Hepatocyte (in vitro differentiated cells): ENCODE data around the gene SERINC4. TPM values are rescaled to one million over a fixed set of nuclear protein-coding genes. Genes with fewer than 3 reads are reported as not detected.
"Not testable (repeated sequence)": the region's sequence is repeated elsewhere in the genome, so short reads cannot be mapped to it uniquely, and the experiment has no call there.

Experiments used
- DNase-seq: peaks from one replicate; pipeline ENCODE4 v3.0.0-alpha.2; 2016; ENCODE audit warnings: low spot score
- H2AFZ ChIP-seq: fragments of 200-600 bp; sonication (generic); 2 replicates; pipeline ENCODE4 v1.6.0; 2016; ENCODE audit warnings: antibody characterized with exemption, mild to moderate bottlenecking
- H3K27ac ChIP-seq: fragments of 200-600 bp; sonication (generic); 2 replicates; pipeline ENCODE4 v1.5.1; 2016; ENCODE audit warnings: mild to moderate bottlenecking
- H3K27me3 ChIP-seq: fragments of 200-600 bp; sonication (generic); 2 replicates; pipeline ENCODE4 v1.6.1; 2016
- H3K36me3 ChIP-seq: fragments of 200-600 bp; sonication (generic); replicated peaks from 2 replicates; pipeline ENCODE4 v1.5.1; 2016; ENCODE audit warnings: low read depth; ENCODE audit not compliant: insufficient read depth
- H3K4me1 ChIP-seq: fragments of 200-600 bp; sonication (generic); 2 replicates; pipeline ENCODE4 v1.5.1; 2016; ENCODE audit warnings: mild to moderate bottlenecking, moderate library complexity; ENCODE audit not compliant: insufficient read depth
- H3K4me2 ChIP-seq: fragments of 200-600 bp; sonication (generic); 2 replicates; pipeline ENCODE4 v1.6.0; 2016
- H3K4me3 ChIP-seq: fragments of 200-600 bp; sonication (generic); 2 replicates; pipeline ENCODE4 v1.5.1; 2016; ENCODE audit warnings: mild to moderate bottlenecking
- H3K79me2 ChIP-seq: fragments of 200-600 bp; sonication (generic); 2 replicates; pipeline ENCODE4 v1.6.0; 2017; ENCODE audit warnings: mild to moderate bottlenecking
- H3K9me2 ChIP-seq: fragments of 200-600 bp; sonication (generic); replicated peaks from 2 replicates; pipeline ENCODE4 v1.6.0; 2017; ENCODE audit warnings: mild to moderate bottlenecking; ENCODE audit not compliant: insufficient read depth
- H3K9me3 ChIP-seq: fragments of 200-600 bp; sonication (generic); 2 replicates; pipeline ENCODE4 v1.5.1; 2016; ENCODE audit warnings: low read depth, mild to moderate bottlenecking
- H4K20me1 ChIP-seq: fragments of 200-600 bp; sonication (generic); 2 replicates; pipeline ENCODE4 v1.6.0; 2016; ENCODE audit warnings: mild to moderate bottlenecking; ENCODE audit not compliant: insufficient read depth, poor library complexity, severe bottlenecking
- EZH2 ChIP-seq: fragments of 200-600 bp; sonication (generic); IDR thresholded peaks from 2 replicates; pipeline ENCODE4 v1.6.1; 2016; ENCODE audit warnings: antibody characterized with exemption, mild to moderate bottlenecking, borderline replicate concordance
- EZH2phosphoT487 ChIP-seq: fragments of 200-600 bp; sonication (generic); IDR thresholded peaks from one replicate; pipeline ENCODE4 v1.6.1; 2018; ENCODE audit warnings: antibody characterized with exemption, mild to moderate bottlenecking, low read depth, moderate library complexity; ENCODE audit not compliant: unreplicated experiment, severe bottlenecking
- WGBS: methylation state at CpG from one replicate; pipeline ENCODE4 v1.1.6; 2016; ENCODE audit warnings: low lambda C conversion rate; ENCODE audit errors: missing lambda C conversion rate; 5-methylcytosine and 5-hydroxymethylcytosine counted together
- polyA plus RNA-seq: library from polyadenylated mRNA; unstranded; fragments of >200 nt; fragmentation: Nextera tagmentation; extraction: Ambion mirVana; gene quantifications from 2 replicates; pipeline ENCODE4 v1.2.1, GENCODE V29; 2016
- total RNA-seq: library from RNA; depleted of rRNA; stranded (reverse); fragments of >200 nt; gene quantifications from 2 replicates; pipeline ENCODE4 v1.2.3, GENCODE V29; 2014
- TF ChIP-seq, protein P1 (sequence below): fragments of 200-600 bp; sonication (generic); IDR thresholded peaks from 2 replicates; pipeline ENCODE4 v1.5.1; 2016; ENCODE audit warnings: antibody characterized with exemption, mild to moderate bottlenecking; ENCODE audit not compliant: poor library complexity

SERINC4 gene
- total and polyA plus RNA-seq, 2 experiments from 2014 or later: 0.10 TPM; not detected in 1

DNA sequence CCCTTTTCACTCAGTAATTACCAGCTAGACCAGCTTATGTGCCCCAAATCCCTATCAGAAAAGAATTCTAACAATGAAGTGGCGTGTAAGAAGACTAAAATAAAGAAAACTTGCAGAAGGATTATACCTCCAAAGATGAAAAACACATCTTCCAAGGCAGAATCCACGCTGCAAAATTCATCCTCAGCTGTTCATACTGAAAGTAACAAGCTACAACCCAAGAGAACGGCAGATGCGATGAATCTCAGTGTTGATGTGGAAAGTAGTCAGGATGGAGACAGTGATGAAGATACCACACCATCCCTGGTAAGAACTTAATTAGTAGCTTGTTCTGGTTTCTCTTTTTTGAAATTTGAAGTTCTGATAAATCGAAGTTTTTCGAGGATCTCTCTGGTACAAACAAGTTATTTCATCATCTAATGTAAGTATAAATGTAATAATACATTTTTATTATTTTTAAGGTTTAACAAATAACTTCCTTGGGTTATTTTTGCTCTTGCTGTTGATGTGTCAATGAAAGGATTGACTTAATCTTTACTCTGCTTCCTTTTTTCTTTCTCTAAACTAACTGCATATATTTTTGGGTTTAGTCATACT is 28.1 kb upstream of the SERINC4 start:
- Histone ChIP-seq H2AFZ (no peak overlapping the region), H3K4me2 (peak overlapping the region; percentile 92), H3K27me3 (no peaks in the 10 kb centered on the region), H3K9me3 (no peaks in the 10 kb centered on the region), H4K20me1 (no peaks in the 10 kb centered on the region), H3K79me2 (peaks cover 21% of the 10 kb centered on the region), H3K4me3 (no peak overlapping the region), H3K9me2 (no peaks in the 10 kb centered on the region), H3K4me1 (peaks cover 20% of the 10 kb centered on the region), H3K27ac (no peak overlapping the region), H3K36me3 (no peaks in the 10 kb centered on the region)
- WGBS: 76% methylated on average over 6 of the region's 6 CpGs
- DNase-seq: no peak
- TF ChIP-seq, protein P1, sequence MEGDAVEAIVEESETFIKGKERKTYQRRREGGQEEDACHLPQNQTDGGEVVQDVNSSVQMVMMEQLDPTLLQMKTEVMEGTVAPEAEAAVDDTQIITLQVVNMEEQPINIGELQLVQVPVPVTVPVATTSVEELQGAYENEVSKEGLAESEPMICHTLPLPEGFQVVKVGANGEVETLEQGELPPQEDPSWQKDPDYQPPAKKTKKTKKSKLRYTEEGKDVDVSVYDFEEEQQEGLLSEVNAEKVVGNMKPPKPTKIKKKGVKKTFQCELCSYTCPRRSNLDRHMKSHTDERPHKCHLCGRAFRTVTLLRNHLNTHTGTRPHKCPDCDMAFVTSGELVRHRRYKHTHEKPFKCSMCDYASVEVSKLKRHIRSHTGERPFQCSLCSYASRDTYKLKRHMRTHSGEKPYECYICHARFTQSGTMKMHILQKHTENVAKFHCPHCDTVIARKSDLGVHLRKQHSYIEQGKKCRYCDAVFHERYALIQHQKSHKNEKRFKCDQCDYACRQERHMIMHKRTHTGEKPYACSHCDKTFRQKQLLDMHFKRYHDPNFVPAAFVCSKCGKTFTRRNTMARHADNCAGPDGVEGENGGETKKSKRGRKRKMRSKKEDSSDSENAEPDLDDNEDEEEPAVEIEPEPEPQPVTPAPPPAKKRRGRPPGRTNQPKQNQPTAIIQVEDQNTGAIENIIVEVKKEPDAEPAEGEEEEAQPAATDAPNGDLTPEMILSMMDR: no peak
- TF ChIP-seq EZH2 (no peak), EZH2phosphoT487 (no peak)

DNA sequence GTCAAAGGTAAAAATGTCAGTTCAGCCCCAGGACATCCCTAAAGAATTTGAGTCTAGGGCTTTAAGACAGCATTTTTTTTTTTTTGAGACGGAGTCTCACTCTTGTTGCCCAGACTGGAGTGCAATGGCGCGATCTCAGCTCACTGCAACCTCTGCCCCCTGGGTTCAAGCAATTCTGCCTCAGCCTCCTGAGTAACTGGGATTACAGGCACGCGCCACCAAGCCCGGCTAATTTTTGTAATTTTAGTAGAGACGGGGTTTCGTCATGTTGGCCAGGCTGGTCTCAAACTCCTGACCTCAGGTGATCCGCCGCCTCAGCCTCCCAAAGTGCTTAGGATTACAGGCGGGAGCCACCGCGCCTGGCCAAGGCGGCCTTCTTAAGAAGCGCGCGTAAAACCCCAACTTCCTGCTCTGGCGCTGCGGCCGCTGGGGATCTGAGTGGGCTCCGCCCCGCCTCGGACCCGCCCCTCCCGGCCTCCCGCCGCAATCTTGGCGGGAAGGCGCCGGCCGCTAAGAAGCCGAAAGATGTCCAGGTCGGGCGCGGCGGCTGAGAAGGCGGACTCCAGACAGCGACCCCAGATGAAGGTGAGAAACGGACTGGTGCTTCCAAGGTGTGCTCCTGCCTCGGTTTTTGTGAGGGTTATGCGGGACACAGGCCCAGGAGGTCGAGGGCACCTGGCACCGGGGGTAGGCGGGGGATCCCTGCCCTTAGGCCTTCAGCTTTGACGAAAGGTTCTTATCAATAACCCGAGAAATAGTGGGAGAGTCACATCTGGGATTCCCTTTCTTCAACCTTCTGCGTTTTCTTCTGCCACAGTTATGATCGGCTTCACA is 26.7 kb upstream of the SERINC4 start, which contains the start of gene WDR76:
Gene WDR76, plus strand, starts transcription at position 495 of the 834 bp plus-strand sequence. Its CDS starts 31 bp downstream, at position 526.
- no peaks in the 10 kb centered on the region for H3K9me2 ChIP-seq
- TF ChIP-seq EZH2 (no peak), EZH2phosphoT487 (no peak)
- TF ChIP-seq, protein P1: no peak
- H3K27ac ChIP-seq: peak within 1 kb of the TSS; percentile 67
- H3K4me2 ChIP-seq: peak within 1 kb of the TSS; percentile 92
- no peaks in the 10 kb centered on the region for H3K27me3 ChIP-seq
- H3K9me3 ChIP-seq: no peaks in the 10 kb centered on the region
- DNase-seq: peak; percentile 92
- H4K20me1 ChIP-seq: no peaks in the 10 kb centered on the region
- peak within 1 kb of the TSS; percentile 44 for H3K4me3 ChIP-seq
- peak within 1 kb of the TSS; percentile 99 for H2AFZ ChIP-seq
- H3K4me1 ChIP-seq: peaks cover 26% of the 10 kb centered on the region
- H3K79me2 ChIP-seq: peaks cover 35% of the 10 kb centered on the region
- no peaks in the 10 kb centered on the region for H3K36me3 ChIP-seq
- WGBS: 12% methylated on average over 47 of the region's 48 CpGs

DNA sequence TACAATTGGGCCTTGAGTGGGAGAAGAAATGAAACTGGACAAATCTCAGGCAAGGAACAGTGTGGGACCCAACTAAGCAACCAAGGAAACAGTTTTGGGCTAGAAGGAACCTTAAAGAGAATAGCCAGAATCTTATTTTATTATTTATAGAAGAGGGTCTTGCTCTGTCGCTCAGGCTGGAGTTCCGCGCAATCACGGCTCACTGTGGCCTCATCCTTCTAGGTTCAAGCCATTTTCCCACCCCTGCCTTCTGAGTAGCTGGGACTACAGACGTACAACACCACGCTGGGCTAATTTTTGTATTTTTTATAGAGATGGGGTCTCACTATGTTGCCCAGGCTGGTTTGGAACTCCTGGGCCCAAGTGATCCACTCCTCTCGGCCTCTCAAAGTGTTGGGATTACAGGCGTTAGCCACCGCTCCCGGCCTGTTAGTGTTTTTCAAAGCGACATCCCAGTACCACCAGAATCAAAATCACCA is 26.0 kb upstream of the SERINC4 start:
- peaks cover 42% of the 10 kb centered on the region for H3K79me2 ChIP-seq

DNA sequence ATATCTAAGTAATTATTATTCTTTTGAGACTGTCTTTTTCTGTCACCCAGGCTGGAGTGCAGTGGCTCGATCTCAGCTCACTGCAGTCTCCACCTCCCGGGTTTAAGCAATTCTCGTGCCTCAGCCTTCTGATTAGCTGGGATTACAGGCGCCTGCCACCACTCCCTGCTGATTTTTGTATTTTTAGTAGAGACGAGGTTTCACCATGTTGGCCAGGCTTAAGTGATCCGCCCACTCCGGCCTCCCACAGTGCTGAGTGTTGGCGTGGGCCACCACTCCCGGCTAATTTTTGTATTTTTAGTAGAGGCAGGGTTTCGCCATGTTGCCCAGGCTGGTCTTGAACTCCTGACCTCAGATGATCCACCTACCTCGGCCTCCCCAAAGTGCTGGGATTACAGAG is 25.3 kb upstream of the SERINC4 start:
- H3K27ac ChIP-seq, H3K4me3 ChIP-seq, H3K4me2 ChIP-seq, H3K9me2 ChIP-seq, H2AFZ ChIP-seq, DNase-seq, H3K9me3 ChIP-seq, H3K27me3 ChIP-seq, H3K36me3 ChIP-seq, H4K20me1 ChIP-seq: not testable (repeated sequence)
- peaks cover 27% of the 10 kb centered on the region for H3K4me1 ChIP-seq
- peaks cover 50% of the 10 kb centered on the region for H3K79me2 ChIP-seq
- WGBS: 95% methylated on average over 11 of the region's 11 CpGs

More for the DNA sequence above, 26.0 kb upstream of the SERINC4 start:
- Histone ChIP-seq H3K27me3 (no peaks in the 10 kb centered on the region), H3K4me1 (peaks cover 27% of the 10 kb centered on the region), H2AFZ (peak overlapping the region; percentile 99), H3K4me2 (peak overlapping the region; percentile 92), H3K27ac (peak overlapping the region; percentile 67), H3K36me3 (no peaks in the 10 kb centered on the region), H3K9me3 (no peaks in the 10 kb centered on the region), H3K9me2 (no peaks in the 10 kb centered on the region), H4K20me1 (no peaks in the 10 kb centered on the region), H3K4me3 (peak overlapping the region; percentile 44)
- DNase-seq: no peak
- WGBS: 96% methylated on average over 11 of the region's 11 CpGs
- TF ChIP-seq EZH2phosphoT487 (no peak), EZH2 (no peak)
- TF ChIP-seq, protein P1: no peak
